Measurements from ENCODE around the gene DAGLB. TPM values are rescaled to one million over a fixed set of nuclear protein-coding genes. Genes with fewer than 3 reads are reported as not detected.

Gene DAGLB
- total and polyA plus RNA-seq, 2 of the 8 experiments (the other 6 are each of a cell fraction or from before 2014, with no cell fraction given): 27.0 to 39.6 TPM

GRCh38 chr7:6375348-6376101 is 72.2 kb downstream of the DAGLB start (continued):
- TF ChIP-seq CHD7 (IDR thresholded peaks at IDR 0.05; ENCODE audit: insufficient replicate concordance, low read length) (no peak), EP300 (IDR thresholded peaks at IDR 0.05; ENCODE audit: borderline replicate concordance in 1 of 2, low read depth in 2 of 2, low read length in 2 of 2) (no peak), HDAC2 (IDR thresholded peaks at IDR 0.05; ENCODE audit: borderline replicate concordance in 1 of 2, low read depth in 2 of 2, low read length in 2 of 2) (peak in 1 of 2 experiments; percentile 90; a peak in 1 of 4 replicates), ASH2L (IDR thresholded peaks at IDR 0.05; ENCODE audit: low read length) (peak; percentile 47), KDM1A (IDR thresholded peaks at IDR 0.05; ENCODE audit: borderline replicate concordance, low read length) (peak; percentile 98), TEAD4 (IDR thresholded peaks at IDR 0.05; ENCODE audit: low read depth, low read length) (no peak), TAF7 (optimal IDR thresholded peaks at IDR 0.05; ENCODE audit: borderline replicate concordance, low read depth, low read length) (no peak)
- TF ChIP-seq, protein P1, sequence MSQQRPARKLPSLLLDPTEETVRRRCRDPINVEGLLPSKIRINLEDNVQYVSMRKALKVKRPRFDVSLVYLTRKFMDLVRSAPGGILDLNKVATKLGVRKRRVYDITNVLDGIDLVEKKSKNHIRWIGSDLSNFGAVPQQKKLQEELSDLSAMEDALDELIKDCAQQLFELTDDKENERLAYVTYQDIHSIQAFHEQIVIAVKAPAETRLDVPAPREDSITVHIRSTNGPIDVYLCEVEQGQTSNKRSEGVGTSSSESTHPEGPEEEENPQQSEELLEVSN (IDR thresholded peaks at IDR 0.05): no peak
